IMR-90 (cell line): ENCODE results near the gene TJP3. TPM values are rescaled to one million over a fixed set of nuclear protein-coding genes. Genes with fewer than 3 reads are reported as not detected.

Experiments
- ATAC-seq: fragments of 200-7000 bp; cut with Tn5 transposase; 2 replicates; pipeline ENCODE4 v1.9.1; 2020; ENCODE audit warnings: low read depth, mild to moderate bottlenecking, moderate library complexity
- BruUV-seq: library from RNA; stranded (reverse); fragments of 400-500 nt; replicated peaks from 2 replicates; lab custom pipeline; 2021; lab: Mats Ljungman, UMichigan
- CTCF ChIA-PET: fragments of 300-600 bp; formaldehyde crosslinking; extraction: SDS; loops from one replicate; lab custom pipeline; 2021; ENCODE audit warnings: antibody characterized with exemption; lab: Yijun Ruan, JAX
- POLR2A ChIA-PET: fragments of 300-600 bp; sonication (Branson Sonifier 250); formaldehyde crosslinking; loops from one replicate; lab custom pipeline; 2022; ENCODE audit warnings: antibody characterized with exemption; ENCODE audit not compliant: unreplicated experiment; lab: Charles Lee
- DNase-seq: peaks from one replicate; pipeline ENCODE4 v3.0.0; 2013
- H2AFZ ChIP-seq: replicated peaks from 2 replicates; pipeline ENCODE3; 2013; ENCODE audit warnings: low read length, mild to moderate bottlenecking; ENCODE audit not compliant: poor library complexity
- H2AK5ac ChIP-seq: 2 replicates; pipeline ENCODE4 v1.6.1; 2013; ENCODE audit warnings: low read depth, low read length, inconsistent platforms
- H2AK9ac ChIP-seq: replicated peaks from 2 replicates; pipeline ENCODE3; 2013; ENCODE audit warnings: mild to moderate bottlenecking, low read depth, low read length, moderate library complexity; ENCODE audit not compliant: poor library complexity
- H2BK120ac ChIP-seq: 2 replicates; pipeline ENCODE4 v1.6.1; 2013; ENCODE audit warnings: low read depth, low read length, inconsistent platforms
- H2BK15ac ChIP-seq: 3 replicates; pipeline ENCODE4 v1.6.1; 2013; ENCODE audit warnings: low read depth, low read length, inconsistent platforms
- H2BK20ac ChIP-seq: 2 replicates; pipeline ENCODE4 v1.6.1; 2013; ENCODE audit warnings: low read depth, mild to moderate bottlenecking, inconsistent platforms, low read length, moderate library complexity
- H2BK5ac ChIP-seq: 2 replicates; pipeline ENCODE4 v1.6.1; 2013; ENCODE audit warnings: mild to moderate bottlenecking, low read depth, low read length, inconsistent platforms; ENCODE audit not compliant: poor library complexity, severe bottlenecking
- H3K14ac ChIP-seq: replicated peaks from 2 replicates; pipeline ENCODE4 v1.6.1; 2013; ENCODE audit warnings: low read depth, low read length, inconsistent platforms
- H3K18ac ChIP-seq: 2 replicates; pipeline ENCODE4 v1.6.1; 2013; ENCODE audit warnings: low read depth, low read length, control low read depth
- H3K23ac ChIP-seq: 2 replicates; pipeline ENCODE4 v1.6.1; 2013; ENCODE audit warnings: low read depth, low read length, inconsistent platforms
- H3K27ac ChIP-seq: 2 replicates; pipeline ENCODE4 v1.5.1; 2013; ENCODE audit warnings: mild to moderate bottlenecking, control low read depth, low read length; ENCODE audit not compliant: insufficient read depth
- H3K27me3 ChIP-seq: 2 replicates; pipeline ENCODE4 v1.6.1; 2013; ENCODE audit warnings: low read length; ENCODE audit not compliant: control insufficient read depth, insufficient read depth
- H3K36me3 ChIP-seq: 2 replicates; pipeline ENCODE4 v1.6.1; 2013; ENCODE audit warnings: low read length, mixed read lengths; ENCODE audit not compliant: control insufficient read depth, insufficient read depth
- H3K4ac ChIP-seq: 2 replicates; pipeline ENCODE4 v1.6.1; 2013; ENCODE audit warnings: low read depth, low read length, inconsistent platforms
- H3K4me1 ChIP-seq: 2 replicates; pipeline ENCODE4 v1.6.1; 2013; ENCODE audit warnings: low read length, mixed read lengths; ENCODE audit not compliant: control insufficient read depth, insufficient read depth
- H3K4me2 ChIP-seq: 2 replicates; pipeline ENCODE4 v1.6.1; 2013; ENCODE audit warnings: low read depth, mild to moderate bottlenecking, control low read depth, low read length, moderate library complexity
- H3K4me3 ChIP-seq: 2 replicates; pipeline ENCODE4 v1.5.1; 2013; ENCODE audit warnings: low read depth, mild to moderate bottlenecking, control low read depth, low read length, moderate library complexity; ENCODE audit not compliant: insufficient read depth
- H3K56ac ChIP-seq: 2 replicates; pipeline ENCODE4 v1.6.1; 2013; ENCODE audit warnings: low read length, inconsistent platforms; ENCODE audit not compliant: insufficient read depth; ENCODE audit errors: extremely low read depth
- H3K79me1 ChIP-seq, 2 experiments: 2 replicates each; pipeline ENCODE4 v1.6.1; 2013; ENCODE audit warnings: low read length in 2 of 2, inconsistent platforms in 1 of 2, low read depth in 1 of 2
- H3K9ac ChIP-seq: 2 replicates; pipeline ENCODE4 v1.6.1; 2013; ENCODE audit warnings: low read depth, low read length, control low read depth
- H3K9me1 ChIP-seq: 2 replicates; pipeline ENCODE4 v1.6.1; 2013; ENCODE audit warnings: low read length, inconsistent platforms; ENCODE audit not compliant: insufficient read depth
- H3K9me3 ChIP-seq: 2 replicates; pipeline ENCODE4 v1.6.1; 2013; ENCODE audit warnings: low read length; ENCODE audit not compliant: control insufficient read depth, insufficient read depth
- H4K20me1 ChIP-seq: 2 replicates; pipeline ENCODE4 v1.6.1; 2013; ENCODE audit warnings: low read length, inconsistent platforms; ENCODE audit not compliant: insufficient read depth
- H4K5ac ChIP-seq: 2 replicates; pipeline ENCODE4 v1.6.1; 2013; ENCODE audit warnings: mild to moderate bottlenecking, low read depth, low read length, control low read depth
- H4K8ac ChIP-seq, 2 experiments: 2 replicates each; pipeline ENCODE4 v1.6.1; 2013; ENCODE audit warnings: low read depth in 2 of 2, low read length in 2 of 2, control low read depth in 1 of 2, inconsistent platforms in 1 of 2
- H4K91ac ChIP-seq: 2 replicates; pipeline ENCODE4 v1.6.1; 2013; ENCODE audit warnings: low read depth, low read length, inconsistent platforms; ENCODE audit not compliant: insufficient read depth
- BHLHE40 ChIP-seq: fragments of 150-350 bp; IDR thresholded peaks from 2 replicates; pipeline ENCODE4 v1.6.1; 2016; ENCODE audit warnings: mild to moderate bottlenecking, low read depth, low read length
- CHD1 ChIP-seq: IDR thresholded peaks from 2 replicates; pipeline ENCODE4 v1.6.1; 2012; ENCODE audit warnings: low read depth, low read length, improper control_type of control experiment
- NFE2L2 ChIP-seq: fragments of 150-350 bp; IDR thresholded peaks from 2 replicates; pipeline ENCODE4 v1.6.1; 2016; ENCODE audit warnings: low read depth, mild to moderate bottlenecking, low read length
- RAD21 ChIP-seq: IDR thresholded peaks from 2 replicates; pipeline ENCODE4 v1.6.1; 2012; ENCODE audit warnings: low read length, improper control_type of control experiment
- RFX5 ChIP-seq: IDR thresholded peaks from 2 replicates; pipeline ENCODE4 v1.8.0; 2012; ENCODE audit warnings: low read depth, mild to moderate bottlenecking, low read length, moderate library complexity
- WGBS, 2 experiments: methylation state at CpG; one replicate each; pipeline versions ENCODE4 v1.1.5 to v1.1.7; 2013; ENCODE audit warnings: missing lambda C conversion rate in 2 of 2; ENCODE audit not compliant: insufficient read length in 1 of 2; ENCODE audit errors: extremely low coverage in 2 of 2; 5-methylcytosine and 5-hydroxymethylcytosine counted together
- dilution Hi-C: fragments of 300-500 bp; cut with HindIII; formaldehyde crosslinking; loops from one replicate; pipeline ENCODE4 v1.14.3; 2018; ENCODE audit warnings: low sequenced_read_pairs; ENCODE audit not compliant: unreplicated experiment
- in situ Hi-C: fragments of 300-500 bp; cut with MboI; formaldehyde crosslinking; loops from 3 replicates; pipeline ENCODE4 v1.14.3; 2019; ENCODE audit warnings: low sequenced_read_pairs, inconsistent platforms, mixed read lengths
- intact Hi-C: fragments of 100-400 bp; cut with micrococcal nuclease; formaldehyde crosslinking; loops from 2 replicates; pipeline ENCODE4 v1.10.0; 2022
- polyA plus RNA-seq, 3 experiments: library from polyadenylated mRNA; depleted of rRNA; stranded (reverse); fragments of >200 nt; gene quantifications; 2 replicates each; pipeline ENCODE4 v1.2.3, GENCODE V29; 2012; ENCODE audit warnings: low replicate concordance in 1 of 3
- total RNA-seq: library from RNA; depleted of rRNA; stranded (reverse); fragments of >200 nt; gene quantifications from 2 replicates; pipeline ENCODE4 v1.2.3, GENCODE V29; 2012
- TF ChIP-seq, protein P1 (sequence below): fragments of 150-350 bp; IDR thresholded peaks from 2 replicates; pipeline ENCODE4 v1.6.1; 2017; ENCODE audit warnings: mild to moderate bottlenecking, antibody characterized with exemption, low read length, low read depth
- TF ChIP-seq, protein P2 (sequence below): fragments of 150-350 bp; IDR thresholded peaks from 2 replicates; pipeline ENCODE4 v1.6.1; 2016; ENCODE audit warnings: low read depth, mild to moderate bottlenecking, low read length, moderate library complexity, borderline replicate concordance

TJP3 gene
- total and polyA plus RNA-seq, 2 of the 4 experiments (the other 2 are of a cell fraction): not detected

GRCh38 chr19:3740431-3740830 lies 32.2 kb downstream of the TJP3 start:
- Histone ChIP-seq H3K56ac (no peak overlapping the region), H3K4me3 (no peak overlapping the region), H3K9me3 (peaks cover 2% of the 10 kb centered on the region; the same call in 1 of the 2 replicates), H4K91ac (no peak overlapping the region), H2BK15ac (no peak overlapping the region), H2AK9ac (no peak overlapping the region), H3K23ac (no peak overlapping the region), H3K9ac (no peak overlapping the region), H3K14ac (no peak overlapping the region), H2AFZ (no peak overlapping the region), H3K79me1 (no peaks in the 10 kb centered on the region), H3K4me1 (no peaks in the 10 kb centered on the region), H3K18ac (no peak overlapping the region), H3K27me3 (peaks cover 7% of the 10 kb centered on the region), H4K8ac (no peak overlapping the region), H3K4me2 (no peak overlapping the region), H4K20me1 (no peaks in the 10 kb centered on the region), H2BK5ac (no peak overlapping the region), H2BK120ac (no peak overlapping the region), H2BK20ac (no peak overlapping the region), H3K4ac (no peak overlapping the region), H3K9me1 (peaks cover 8% of the 10 kb centered on the region; the same call in 1 of the 2 replicates), H3K27ac (no peak overlapping the region), H3K36me3 (no peaks in the 10 kb centered on the region), H4K5ac (no peak overlapping the region), H2AK5ac (no peak overlapping the region)
- no TSS peak for BruUV-seq
- intact Hi-C loops: no loop called here
- WGBS, 2 experiments: 87% methylated on average over 16 of the region's 24 CpGs; no CpG with 5 or more reads in 1 of the 2 experiments
- DNase-seq (no peak), ATAC-seq (no peak)
- TF ChIP-seq BHLHE40: no peak
- TF ChIP-seq, protein P1, sequence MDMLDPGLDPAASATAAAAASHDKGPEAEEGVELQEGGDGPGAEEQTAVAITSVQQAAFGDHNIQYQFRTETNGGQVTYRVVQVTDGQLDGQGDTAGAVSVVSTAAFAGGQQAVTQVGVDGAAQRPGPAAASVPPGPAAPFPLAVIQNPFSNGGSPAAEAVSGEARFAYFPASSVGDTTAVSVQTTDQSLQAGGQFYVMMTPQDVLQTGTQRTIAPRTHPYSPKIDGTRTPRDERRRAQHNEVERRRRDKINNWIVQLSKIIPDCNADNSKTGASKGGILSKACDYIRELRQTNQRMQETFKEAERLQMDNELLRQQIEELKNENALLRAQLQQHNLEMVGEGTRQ: no peak
- TF ChIP-seq RFX5: no peak
- TF ChIP-seq, protein P2, sequence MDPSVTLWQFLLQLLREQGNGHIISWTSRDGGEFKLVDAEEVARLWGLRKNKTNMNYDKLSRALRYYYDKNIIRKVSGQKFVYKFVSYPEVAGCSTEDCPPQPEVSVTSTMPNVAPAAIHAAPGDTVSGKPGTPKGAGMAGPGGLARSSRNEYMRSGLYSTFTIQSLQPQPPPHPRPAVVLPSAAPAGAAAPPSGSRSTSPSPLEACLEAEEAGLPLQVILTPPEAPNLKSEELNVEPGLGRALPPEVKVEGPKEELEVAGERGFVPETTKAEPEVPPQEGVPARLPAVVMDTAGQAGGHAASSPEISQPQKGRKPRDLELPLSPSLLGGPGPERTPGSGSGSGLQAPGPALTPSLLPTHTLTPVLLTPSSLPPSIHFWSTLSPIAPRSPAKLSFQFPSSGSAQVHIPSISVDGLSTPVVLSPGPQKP: no peak
- TF ChIP-seq NFE2L2: no peak
- no peak for TF ChIP-seq CHD1
- no peak for TF ChIP-seq RAD21
- ChIA-PET POLR2A (no interaction called here), CTCF (no interaction called here)
- dilution Hi-C loops: no loop called here
- in situ Hi-C loops: no loop called here
